Ovary (tissue), 9 donors: ENCODE measurements around the gene RAB7A. TPM values are rescaled to one million over a fixed set of nuclear protein-coding genes. Genes with fewer than 3 reads are reported as not detected.

ENCODE experiments used
- DNase-seq, 5 donors: peaks; one replicate each; pipeline ENCODE4 v3.0.0-alpha.2; 2019 to 2020
- H3K27ac ChIP-seq, 2 donors: fragments of 200-600 bp; one replicate each; pipeline versions ENCODE4 v1.5.1 to v1.8.0; 2019 to 2022
- H3K27me3 ChIP-seq: fragments of 200-600 bp; one replicate; pipeline ENCODE4 v1.8.0; 2022
- H3K36me3 ChIP-seq: fragments of 200-600 bp; sonication (generic); one replicate; pipeline ENCODE4 v1.5.1; 2019
- H3K4me1 ChIP-seq: one replicate; pipeline ENCODE4 v1.8.1; 2013; ENCODE audit warnings: mild to moderate bottlenecking, moderate library complexity; ENCODE audit not compliant: insufficient read depth
- H3K4me3 ChIP-seq: fragments of 200-600 bp; sonication (generic); one replicate; pipeline ENCODE4 v1.5.1; 2017
- H3K9me3 ChIP-seq, 2 donors: fragments of 200-600 bp in 1 of 2; sonication (generic) in 1 of 2; one replicate each; pipeline versions ENCODE4 v1.5.1 to v1.8.1; 2013 to 2019; ENCODE audit warnings: mild to moderate bottlenecking in 1 of 2, moderate library complexity in 1 of 2
- CTCF ChIP-seq, 3 donors: fragments of 450-650 bp in 2 of 3; fragments of 200-600 bp in 1 of 3; IDR thresholded peaks; one replicate each; pipeline versions ENCODE4 v1.5.1 to v1.8.0; 2016 to 2022; ENCODE audit warnings: antibody characterized with exemption in 3 of 3, mild to moderate bottlenecking in 1 of 3
- EP300 ChIP-seq: sonication (generic); formaldehyde crosslinking; IDR thresholded peaks from one replicate; pipeline ENCODE4 v1.6.1; 2017; ENCODE audit warnings: antibody characterized with exemption
- POLR2A ChIP-seq: fragments of 450-650 bp; IDR thresholded peaks from one replicate; pipeline ENCODE4 v1.6.1; 2017; ENCODE audit warnings: antibody characterized with exemption, mild to moderate bottlenecking, moderate library complexity
- WGBS, 3 donors: extraction: QIAGEN DNeasy Blood & Tissue Kit in 1 of 3; methylation state at CpG; one replicate each; pipeline versions ENCODE4 v1.1.5 to v1.1.7; 2013 to 2017; 5-methylcytosine and 5-hydroxymethylcytosine counted together
- intact Hi-C, 4 donors: fragments of 100-400 bp; cut with DNase I; formaldehyde crosslinking; loops; one replicate each; pipeline versions ENCODE4 v1.11.0 to v1.15.1; 2022 to 2023
- polyA plus RNA-seq, 2 donors: library from polyadenylated mRNA; stranded (reverse); fragments of 200-250 nt in 1 of 2; fragments of 350-450 nt in 1 of 2; fragmentation: Illumina TruSeq in 1 of 2; extraction: RNeasy Lipid Tissue Mini Kit (QIAGEN cat#74804) in 1 of 2; gene quantifications; one replicate each; pipeline ENCODE4 v1.2.3, GENCODE V29; 2013 to 2014
- total RNA-seq, 7 donors: library from RNA; depleted of rRNA in 2 of 7; stranded (reverse); fragments of >200 nt in 2 of 7; fragmentation: NEBNext Ultra II Directional in 3 of 7; extraction: Animal tissue kit (Norgen Biotek cat#: 25700) in 3 of 7; gene quantifications; one replicate each; pipeline versions ENCODE4 v1.1.0 to v1.2.4, GENCODE V29; 2016 to 2023
- donor health status: DM: no; HTN: no; CAD: no; lungs with moderate emphysema.
- donor health status: DM: no; HTN: no; CAD: no.
- donor health status: Bipolar disorder and iron deficiency.
- donor health status: DM: yes; HTN: yes; CAD: no.
- donor health status: DM: no; HTN: no; CAD: no.
- donor health status: DM: yes; HTN: yes; CAD: no.

Gene RAB7A
- total and polyA plus RNA-seq, 9 donors = 70.1 to 320 (median 213) TPM

- Histone ChIP-seq H3K4me1 (peaks cover 18% of the 10 kb centered on the region), H3K27me3 (no peaks in the 10 kb centered on the region), H3K9me3 (no peaks in the 10 kb centered on the region), H3K27ac (no peak overlapping the region), H3K4me3 (no peak overlapping the region), H3K36me3 (no peaks in the 10 kb centered on the region)
- DNase-seq = no peak
- no peak for TF ChIP-seq POLR2A
- WGBS, 3 donors = 74 to 77% (median 75%) methylated on average over 4 of the region's 4 CpGs
- intact Hi-C loops = loop anchor here in 1 of 4 donors (10.0 kb wide), 1 partner anchor 99 kb away; no protein-coding TSS in a partner anchor
Observed at GRCh38 chr3:128783774-128784173, 57.8 kb downstream of the RAB7A start.

DNA sequence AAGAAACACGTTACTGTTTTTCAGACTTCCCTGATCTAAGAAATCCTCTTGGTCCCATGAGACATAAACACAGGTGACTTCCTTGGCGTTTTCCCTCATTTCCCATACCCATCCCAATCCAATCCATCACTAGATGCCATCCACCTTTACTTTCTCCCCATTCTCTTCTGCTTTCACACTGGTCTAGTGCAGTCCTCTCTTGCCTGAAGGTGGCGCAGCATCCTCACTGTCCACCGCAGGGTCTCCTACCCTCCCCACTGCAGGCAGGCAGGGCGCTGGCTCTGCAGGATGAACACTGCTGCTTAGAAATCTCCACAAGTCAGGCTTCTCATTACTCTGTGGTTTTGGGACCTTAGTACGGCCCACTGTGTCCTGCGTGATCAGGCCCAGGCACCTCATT is 58.2 kb downstream of the RAB7A start:
- H3K27me3 ChIP-seq = no peaks in the 10 kb centered on the region
- no peaks in the 10 kb centered on the region for H3K9me3 ChIP-seq
- no peak for TF ChIP-seq CTCF (IDR thresholded peaks at IDR 0.05)
- TF ChIP-seq POLR2A = no peak
- TF ChIP-seq EP300 = no peak
- peaks cover 18% of the 10 kb centered on the region for H3K4me1 ChIP-seq
- intact Hi-C loops = loop anchor here in 1 of 4 donors (10.0 kb wide), 1 partner anchor 99 kb away; no protein-coding TSS in a partner anchor
- no peak overlapping the region for H3K27ac ChIP-seq
- 83 to 87% (median 87%) methylated on average over 7 of the region's 7 CpGs for WGBS, 3 donors
- no peak for DNase-seq
- no peaks in the 10 kb centered on the region for H3K36me3 ChIP-seq
- H3K4me3 ChIP-seq = no peak overlapping the region

DNA sequence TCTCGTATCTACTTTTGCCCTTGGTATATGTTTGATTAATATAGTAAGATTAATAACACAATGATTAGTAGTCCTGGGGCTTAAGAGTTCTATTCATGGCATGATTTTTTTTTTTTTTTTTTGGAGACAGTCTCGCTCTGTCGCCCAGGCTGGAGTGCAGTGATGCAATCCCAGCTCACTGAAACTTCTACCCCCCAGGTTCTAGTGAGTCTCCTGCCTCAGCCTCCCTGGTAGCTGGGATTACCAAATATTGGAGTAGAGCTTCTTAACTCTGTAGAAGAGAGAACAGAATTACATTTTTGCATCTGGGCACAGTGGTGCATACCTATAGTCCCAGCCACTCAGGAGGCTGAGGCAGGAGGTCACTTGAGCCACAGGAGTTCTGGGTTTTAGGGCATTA is 58.9 kb downstream of the RAB7A start:
- H3K27ac ChIP-seq = no peak overlapping the region
- H3K9me3 ChIP-seq = no peaks in the 10 kb centered on the region
- H3K4me3 ChIP-seq = no peak overlapping the region
- intact Hi-C loops = loop anchor here in 1 of 4 donors (10.0 kb wide), 1 partner anchor 100 kb away; no protein-coding TSS in a partner anchor
- H3K36me3 ChIP-seq = no peaks in the 10 kb centered on the region
- no peak for TF ChIP-seq POLR2A
- TF ChIP-seq CTCF (IDR thresholded peaks at IDR 0.05) = no peak
- TF ChIP-seq EP300 = no peak
- no peaks in the 10 kb centered on the region for H3K27me3 ChIP-seq
- H3K4me1 ChIP-seq = peaks cover 18% of the 10 kb centered on the region
- no peak for DNase-seq
- WGBS, 3 donors = 86 to 91% (median 88%) methylated on average over 3 of the region's 3 CpGs

GRCh38 chr3:128786434-128787020 is 60.5 kb downstream of the RAB7A start:
- H3K9me3 ChIP-seq = no peaks in the 10 kb centered on the region
- H3K4me1 ChIP-seq = peaks cover 21% of the 10 kb centered on the region
- no peak for DNase-seq
- 34 to 39% (median 38%) methylated on average over 3 of the region's 3 CpGs for WGBS, 3 donors
- H3K27me3 ChIP-seq = no peaks in the 10 kb centered on the region
- TF ChIP-seq EP300 = no peak
- no peak for TF ChIP-seq POLR2A
- TF ChIP-seq CTCF (IDR thresholded peaks at IDR 0.05) = no peak
- H3K27ac ChIP-seq = no peak overlapping the region
- intact Hi-C loops = loop anchor here in 1 of 4 donors (10.0 kb wide), 1 partner anchor 102 kb away; no protein-coding TSS in a partner anchor
- no peak overlapping the region for H3K4me3 ChIP-seq
- H3K36me3 ChIP-seq = no peaks in the 10 kb centered on the region
